NCI-H2196 (cell line): ENCODE data around the gene NR5A1.

Source experiments
- DNase-seq: peaks from one replicate; lab custom pipeline; 2025; ENCODE audit not compliant: unreplicated experiment; lab: John Stamatoyannopoulos, UW

Gene NR5A1

DNA sequence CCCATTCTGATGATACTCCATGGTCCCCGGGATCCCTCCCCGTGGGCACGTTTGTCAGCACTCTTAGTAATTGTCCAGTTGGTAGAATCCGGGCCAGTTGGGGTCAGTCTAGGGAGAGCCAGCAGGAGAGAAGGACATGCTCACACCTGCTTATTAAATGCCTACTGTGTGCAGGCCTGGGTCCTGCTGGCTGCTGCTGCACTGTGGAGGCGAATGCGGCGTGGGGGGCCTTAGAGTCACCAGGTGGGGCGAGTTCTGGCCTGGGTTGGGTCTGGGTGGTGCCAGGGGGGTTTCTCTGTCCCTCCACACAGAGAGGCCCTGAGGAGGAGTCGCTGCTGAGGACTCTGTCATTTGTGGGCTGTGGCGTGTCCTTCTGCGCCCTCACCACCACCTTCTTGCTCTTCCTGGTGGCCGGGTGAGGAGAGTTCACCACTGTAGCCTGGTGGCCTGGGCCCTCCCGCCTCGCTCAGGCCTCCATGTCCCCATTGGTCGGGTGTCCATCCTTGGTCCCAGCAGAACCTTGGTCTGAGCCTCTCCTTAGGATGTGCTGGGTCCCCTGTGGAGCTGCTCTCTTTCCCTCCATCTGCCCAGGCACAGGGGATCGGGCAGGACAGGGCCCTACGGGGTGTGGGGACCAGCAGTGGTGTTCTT is 39.7 kb downstream of the NR5A1 start:
- no peak for DNase-seq

DNA sequence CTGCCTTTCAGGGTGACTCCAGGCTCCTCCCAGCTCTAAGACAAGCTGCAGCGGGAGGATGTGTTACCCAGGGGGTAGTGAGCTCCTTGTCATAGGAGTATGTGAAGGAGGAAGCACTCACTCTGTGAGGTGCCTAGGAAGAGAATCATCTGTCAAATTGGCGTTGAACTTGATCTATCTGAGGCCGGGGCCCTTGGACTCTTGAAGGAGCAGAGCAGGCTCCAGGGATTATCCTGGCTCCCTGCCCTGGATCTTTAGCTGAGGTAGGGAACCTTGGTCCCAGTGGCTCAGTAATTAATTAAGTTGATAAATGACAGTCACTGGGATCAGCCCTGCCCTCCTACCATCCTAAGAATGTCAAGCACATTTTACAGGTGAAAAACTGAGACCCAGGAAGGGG is 41.5 kb downstream of the NR5A1 start:
- DNase-seq = no peak

DNA sequence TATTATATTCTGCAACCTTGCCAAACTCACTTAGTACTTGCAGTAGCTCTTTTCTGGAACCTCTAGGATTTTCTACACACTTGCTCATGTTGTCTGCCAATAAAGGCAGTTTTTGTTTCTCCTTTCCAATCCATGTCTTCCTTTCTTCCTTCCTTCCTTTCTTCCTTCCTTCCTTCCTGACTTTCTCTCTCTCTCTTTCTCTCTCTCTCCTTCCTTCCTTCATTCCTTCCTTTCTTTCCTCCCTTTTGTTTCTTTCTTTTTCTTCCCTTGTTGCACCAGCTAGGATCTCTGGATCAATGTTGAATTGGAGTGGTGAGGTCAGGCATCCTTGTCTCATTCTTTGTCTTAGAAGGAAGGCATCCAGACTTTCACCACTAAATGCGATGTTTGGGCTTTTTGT is 44.5 kb downstream of the NR5A1 start:
- no peak for DNase-seq

DNA sequence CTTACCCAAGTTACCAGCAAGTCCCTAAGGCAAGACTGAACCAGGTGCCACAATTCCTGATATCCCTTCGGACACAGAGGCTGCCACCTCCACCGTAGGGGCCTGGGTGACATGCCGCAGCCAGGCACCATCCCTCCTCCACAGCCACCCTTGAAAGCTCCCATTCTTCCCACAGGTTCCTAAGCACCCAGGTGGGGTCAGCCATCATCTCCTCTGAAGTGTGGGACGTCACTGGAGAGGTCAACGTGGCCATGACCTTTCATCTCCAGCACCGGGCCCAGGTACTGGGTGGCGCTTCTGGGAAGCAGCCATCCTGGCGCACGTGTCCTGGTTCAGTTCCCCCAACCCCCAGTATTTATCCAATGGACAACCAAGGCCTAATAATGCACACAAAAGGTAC is 48.8 kb downstream of the NR5A1 start:
- no peak for DNase-seq

DNA sequence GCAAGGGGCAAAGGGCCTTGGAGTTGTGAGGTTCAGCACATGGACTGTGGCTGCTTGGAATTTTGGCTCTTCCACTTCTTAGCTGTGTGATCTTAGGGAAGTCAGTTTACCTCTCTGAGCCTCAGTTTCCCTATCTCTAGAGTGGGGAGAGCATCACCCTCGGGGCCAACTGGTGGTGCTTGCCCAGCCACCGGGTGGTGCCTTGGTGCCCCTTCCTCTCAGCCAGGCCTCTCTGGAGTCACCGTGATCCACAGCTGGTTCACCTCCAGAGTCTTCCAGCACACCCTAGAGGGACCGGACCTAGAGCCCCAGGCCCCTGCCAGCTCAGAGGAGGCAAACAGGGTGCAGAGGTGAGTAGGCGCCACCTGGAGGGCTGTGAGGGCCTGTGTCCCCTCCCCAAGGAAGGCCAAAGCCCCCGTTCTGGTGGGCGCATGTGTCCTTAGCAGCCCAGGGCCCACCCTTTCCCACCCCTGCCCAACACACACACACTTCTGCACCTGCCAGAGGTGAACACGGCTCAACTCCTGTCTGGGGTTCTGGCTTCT is 49.2 kb downstream of the NR5A1 start:
- no peak for DNase-seq

DNA sequence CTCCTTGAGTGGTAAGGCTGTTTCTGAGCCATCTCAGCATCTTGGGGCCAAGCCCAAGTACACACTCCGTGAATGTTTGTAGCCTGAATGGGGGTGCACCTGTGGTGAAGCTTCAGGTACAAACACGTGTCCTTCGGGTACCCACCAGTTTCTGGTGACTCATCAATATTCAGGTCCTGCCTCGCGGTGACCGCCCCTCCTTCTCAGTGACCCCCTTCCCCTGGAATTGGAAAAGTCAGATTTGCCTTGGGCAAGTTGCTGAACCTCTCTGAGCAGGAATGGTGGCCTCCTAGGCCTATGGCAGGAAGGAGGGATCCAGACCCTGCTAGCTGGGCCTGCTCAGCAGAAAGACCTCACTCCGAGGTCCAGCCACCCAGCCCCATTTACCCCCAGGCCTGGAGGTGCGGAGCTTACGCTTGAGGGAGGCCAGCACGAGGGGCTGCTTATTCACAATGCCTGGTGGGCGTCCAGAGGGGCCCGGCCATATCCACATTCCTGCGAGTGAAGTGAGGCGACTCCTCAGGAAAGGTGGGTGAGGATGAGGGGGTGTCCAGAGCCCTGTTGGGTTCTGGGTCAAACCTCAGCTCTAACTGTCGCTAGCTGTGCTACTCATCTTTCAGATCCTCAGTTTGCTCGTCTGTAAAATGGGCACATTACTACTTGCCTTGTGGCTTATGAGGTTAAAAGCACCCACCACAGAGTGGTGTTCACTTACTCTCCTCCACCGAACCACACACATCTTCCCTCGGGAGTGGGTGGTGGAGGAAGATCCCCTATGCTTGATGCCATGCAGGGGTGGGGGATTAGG is 49.9 kb downstream of the NR5A1 start:
- DNase-seq = no peak

DNA sequence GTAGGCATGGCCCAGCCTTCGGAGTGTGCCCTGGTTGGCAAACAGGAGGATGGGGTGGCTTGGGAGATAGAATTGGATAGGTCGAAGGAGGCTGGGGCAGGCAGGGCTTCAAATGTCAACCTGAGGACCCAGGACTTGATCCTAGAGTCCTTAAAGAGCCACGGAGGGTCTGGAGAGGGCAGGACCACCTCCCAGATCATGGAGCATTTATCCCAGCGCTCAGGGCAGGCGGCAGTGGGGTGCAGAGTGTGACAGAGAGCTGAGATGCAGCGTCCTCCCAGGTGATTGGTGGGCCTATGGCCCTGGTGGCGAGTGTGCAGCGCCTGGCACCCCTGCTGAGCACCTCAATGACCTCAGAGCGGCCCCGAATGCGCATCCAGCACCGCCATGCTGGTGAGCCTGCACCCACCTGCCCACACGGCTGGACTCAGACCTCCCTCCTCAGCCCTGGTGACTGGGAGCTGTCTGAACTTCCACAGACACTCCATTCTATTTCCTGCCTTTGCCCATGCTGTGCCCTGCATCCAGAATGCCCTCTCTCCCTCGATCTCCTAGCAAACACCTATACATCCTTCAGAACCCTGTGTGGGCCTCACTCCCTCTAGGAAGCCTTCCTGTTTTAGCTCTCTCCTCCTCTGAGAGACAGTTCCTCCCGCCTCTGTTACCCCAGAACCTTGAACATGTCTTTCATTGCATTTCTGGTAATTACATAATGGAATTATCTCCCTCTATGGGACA is 50.7 kb downstream of the NR5A1 start:
- no peak for DNase-seq

DNA sequence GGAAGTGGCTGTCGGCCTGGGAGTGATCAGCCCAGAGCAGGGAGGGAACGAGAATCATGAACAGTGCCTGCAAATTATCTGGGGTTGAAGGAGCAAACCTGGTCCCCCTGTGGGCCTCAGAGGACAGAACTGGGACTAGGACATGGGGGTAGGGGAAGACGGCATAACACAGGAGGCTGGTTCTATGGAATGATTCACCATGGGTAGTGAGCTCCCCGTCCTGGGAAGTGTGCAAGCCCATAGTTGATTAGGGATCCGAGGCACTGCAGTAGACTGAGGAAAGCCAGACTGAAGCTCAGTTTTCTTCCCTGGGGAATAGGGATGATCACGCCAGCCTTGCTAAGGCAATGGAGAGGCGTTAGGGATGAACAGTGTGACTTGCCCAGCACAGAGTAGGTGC is 51.4 kb downstream of the NR5A1 start:
- DNase-seq = no peak

DNA sequence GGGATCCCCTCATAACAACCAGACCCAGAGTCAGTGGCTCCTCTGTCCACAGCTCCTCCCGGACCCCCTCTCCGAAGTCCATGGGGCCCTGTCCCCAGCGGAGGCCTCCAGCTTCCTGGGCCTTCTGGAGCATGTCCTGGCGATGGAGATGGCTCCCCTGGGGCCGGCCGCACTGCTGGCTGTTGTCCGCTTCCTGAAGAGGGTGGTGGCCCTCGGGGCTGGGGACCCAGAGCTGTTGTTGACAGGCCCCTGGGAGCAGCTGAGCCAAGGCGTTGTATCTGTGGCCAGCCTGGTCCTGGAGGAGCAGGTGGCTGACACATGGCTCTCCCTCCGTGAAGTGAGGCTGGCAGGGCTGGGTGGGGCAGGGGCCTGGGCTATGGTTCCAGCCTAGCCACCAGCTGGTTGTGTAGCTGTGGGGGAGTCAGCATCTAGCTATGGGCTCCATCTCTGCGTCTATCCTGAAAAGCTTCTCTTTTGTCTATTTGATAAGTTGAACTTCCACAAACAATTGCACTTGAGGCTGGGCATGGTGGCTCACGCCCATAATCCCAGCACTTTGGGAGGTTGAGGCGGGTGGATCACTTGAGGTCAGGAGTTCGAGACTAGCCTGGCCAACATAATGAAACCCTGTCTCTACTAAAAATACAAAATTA is 52.3 kb downstream of the NR5A1 start:
- DNase-seq = no peak

DNA sequence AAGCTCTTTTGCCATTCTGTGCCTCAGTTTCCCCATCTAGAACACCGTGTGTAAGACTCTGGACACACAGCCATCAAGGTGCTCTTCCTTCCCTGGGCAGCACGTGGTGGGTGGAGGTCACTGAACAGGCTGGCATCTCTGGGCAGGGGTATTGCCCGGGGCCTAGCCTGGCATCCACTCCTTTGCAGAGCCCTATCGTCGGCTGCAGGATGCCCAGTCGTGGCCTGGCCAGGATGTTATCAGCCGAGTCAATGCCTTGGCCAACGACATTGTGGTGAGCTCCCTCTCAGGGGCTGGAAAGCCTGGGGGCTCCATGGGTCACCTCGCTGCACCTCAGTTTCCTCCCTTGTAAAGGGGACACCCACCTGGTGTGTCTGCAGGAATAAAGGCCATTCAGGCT is 52.9 kb downstream of the NR5A1 start:
- DNase-seq = no peak

DNA sequence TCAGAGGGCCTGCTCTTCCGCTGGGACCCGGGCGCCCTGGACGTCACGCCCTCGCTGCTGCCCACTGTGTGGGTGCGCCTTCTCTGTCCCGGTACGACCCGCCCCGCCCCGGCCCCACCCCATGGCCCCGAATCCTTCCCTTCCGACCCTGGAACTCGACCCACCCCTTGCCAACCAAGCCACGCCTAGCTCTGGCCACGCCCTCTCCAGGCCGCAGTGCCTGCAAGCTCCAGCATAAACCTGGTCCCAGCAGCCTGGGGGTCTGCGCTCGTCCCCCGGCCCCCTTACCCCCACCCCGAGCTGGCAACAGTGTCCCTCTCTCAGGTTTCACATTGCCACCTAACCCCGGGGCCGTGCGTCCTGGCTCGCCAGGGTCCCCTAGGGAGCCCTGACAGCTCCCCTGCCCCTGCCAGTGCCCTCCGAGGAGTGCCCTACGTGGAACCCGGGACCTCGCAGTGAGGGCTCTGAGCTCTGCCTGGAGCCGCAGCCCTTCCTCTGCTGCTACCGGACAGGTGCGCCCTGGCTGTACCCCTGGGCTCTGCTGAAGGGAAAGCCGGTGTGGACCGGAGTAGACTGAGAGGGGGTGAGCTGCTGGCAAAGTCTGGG is 53.5 kb downstream of the NR5A1 start:
- DNase-seq = no peak

DNA sequence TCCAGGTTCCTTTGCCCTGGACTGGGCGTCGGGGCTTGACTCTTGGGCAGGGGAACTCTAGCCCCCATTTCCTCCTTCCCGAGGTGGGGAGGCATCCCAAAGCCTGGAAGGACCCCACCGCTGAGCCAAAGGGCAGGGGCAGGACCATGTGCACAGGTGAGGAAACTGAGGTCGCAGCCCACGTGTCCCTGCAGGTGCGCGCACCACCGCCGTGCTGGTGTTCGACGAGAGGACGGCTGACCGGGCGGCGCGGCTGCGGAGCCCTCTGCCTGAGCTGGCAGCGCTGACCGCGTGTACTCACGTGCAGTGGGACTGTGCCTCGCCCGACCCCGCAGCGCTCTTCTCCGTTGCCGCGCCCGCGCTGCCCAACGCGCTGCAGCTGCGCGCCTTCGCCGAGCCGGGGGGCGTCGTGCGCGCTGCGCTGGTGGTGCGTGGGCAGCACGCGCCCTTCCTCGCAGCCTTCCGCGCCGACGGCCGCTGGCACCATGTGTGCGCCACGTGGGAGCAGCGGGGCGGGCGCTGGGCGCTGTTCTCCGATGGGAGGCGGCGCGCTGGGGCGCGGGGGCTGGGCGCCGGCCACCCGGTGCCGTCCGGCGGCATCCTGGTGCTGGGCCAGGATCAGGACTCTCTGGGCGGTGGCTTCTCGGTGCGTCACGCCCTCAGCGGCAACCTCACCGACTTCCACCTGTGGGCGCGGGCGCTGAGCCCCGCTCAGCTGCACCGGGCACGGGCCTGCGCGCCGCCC is 54.2 kb downstream of the NR5A1 start:
- no peak for DNase-seq

DNA sequence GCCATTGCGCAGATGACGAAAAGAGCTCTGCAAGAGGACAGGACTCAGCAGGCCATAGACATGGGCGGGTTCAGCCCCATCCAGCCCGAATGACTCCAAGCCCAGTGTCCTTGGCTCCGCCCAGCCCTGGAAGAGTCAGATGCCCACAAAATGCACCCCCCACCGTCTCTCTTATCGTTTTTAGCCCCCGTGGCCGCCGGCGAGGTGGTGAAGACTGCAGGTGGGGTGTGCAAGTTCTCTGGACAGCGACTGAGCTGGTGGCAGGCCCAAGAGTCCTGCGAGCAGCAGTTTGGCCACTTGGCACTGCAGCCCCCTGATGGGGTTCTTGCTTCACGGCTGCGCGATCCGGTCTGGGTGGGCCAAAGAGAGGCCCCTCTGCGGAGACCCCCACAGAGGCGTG is 54.9 kb downstream of the NR5A1 start:
- no peak for DNase-seq

DNA sequence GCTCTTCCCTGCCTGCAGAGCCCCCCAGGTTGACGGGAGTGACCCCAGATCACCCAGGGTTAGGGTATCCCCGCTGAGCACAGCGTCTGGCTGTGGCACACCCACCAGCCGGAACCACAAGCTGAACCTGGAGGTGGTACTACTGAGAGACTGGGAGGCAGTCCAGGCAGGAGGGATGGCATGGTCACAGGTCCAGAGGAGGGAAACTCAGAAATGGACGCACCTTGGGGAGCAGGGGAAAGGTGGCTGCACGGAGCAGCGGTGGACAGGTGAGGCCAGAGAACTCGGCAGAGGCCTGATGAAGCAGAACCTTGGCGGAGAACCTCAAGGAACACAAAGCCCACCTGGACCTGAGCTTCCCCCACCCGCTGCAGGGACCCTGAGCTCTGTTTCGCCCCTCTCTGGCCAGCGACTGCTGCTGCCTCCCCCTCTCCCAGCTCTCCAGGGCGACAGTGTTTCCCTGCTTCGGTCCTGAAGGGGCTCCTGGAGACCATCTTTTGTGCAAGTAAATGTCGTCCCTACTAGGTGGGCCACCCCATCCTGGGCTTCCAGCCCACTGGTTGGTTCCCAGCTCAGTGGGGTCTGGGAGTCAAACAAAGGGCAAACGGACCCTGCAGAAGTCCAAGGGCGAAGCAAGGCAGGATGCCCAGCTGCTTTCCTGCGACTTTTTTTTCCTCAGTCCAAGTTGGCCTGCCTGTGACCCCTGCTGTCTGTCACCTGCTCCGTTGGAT is 56.1 kb downstream of the NR5A1 start:
- DNase-seq = no peak

DNA sequence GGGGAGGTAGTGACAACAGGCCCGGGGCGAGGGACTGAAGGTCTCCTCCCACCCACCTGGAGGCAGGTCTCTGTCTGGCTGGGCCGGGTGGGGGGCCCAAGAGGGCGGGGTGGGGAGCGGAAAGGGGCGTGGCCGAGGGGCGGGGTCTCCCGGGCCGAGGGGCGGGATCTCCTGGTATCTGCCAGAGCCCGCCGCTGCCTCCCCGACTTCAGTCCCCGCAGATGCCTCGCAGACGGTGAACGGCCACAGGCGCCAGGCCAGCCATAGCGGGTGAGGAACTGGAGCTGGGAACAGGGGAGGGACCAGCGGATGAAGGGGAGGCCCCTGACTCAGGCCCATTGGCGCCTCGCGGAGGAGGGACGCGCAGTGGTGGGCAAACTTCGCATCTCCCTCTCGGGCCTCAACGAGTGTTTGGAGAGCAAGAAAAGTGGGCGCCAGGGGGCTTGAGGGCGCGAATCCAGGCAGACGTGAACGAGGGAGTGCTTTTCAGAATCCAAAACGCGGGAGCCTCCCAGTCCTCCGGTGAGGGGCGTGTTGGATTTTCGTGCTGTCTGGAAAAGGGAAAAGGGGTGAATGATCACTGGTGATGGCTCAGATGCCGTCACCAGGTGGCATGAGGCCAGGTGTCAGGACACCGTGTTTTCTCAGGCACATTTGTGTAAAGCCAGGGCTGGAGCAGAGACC is 56.8 kb downstream of the NR5A1 start, which contains the start of gene ADGRD2:
Gene ADGRD2 (plus strand): TSS at position 211 of the 684 bp plus-strand sequence. CDS start 1,216 bp downstream, outside the sequence.
- DNase-seq = no peak

DNA sequence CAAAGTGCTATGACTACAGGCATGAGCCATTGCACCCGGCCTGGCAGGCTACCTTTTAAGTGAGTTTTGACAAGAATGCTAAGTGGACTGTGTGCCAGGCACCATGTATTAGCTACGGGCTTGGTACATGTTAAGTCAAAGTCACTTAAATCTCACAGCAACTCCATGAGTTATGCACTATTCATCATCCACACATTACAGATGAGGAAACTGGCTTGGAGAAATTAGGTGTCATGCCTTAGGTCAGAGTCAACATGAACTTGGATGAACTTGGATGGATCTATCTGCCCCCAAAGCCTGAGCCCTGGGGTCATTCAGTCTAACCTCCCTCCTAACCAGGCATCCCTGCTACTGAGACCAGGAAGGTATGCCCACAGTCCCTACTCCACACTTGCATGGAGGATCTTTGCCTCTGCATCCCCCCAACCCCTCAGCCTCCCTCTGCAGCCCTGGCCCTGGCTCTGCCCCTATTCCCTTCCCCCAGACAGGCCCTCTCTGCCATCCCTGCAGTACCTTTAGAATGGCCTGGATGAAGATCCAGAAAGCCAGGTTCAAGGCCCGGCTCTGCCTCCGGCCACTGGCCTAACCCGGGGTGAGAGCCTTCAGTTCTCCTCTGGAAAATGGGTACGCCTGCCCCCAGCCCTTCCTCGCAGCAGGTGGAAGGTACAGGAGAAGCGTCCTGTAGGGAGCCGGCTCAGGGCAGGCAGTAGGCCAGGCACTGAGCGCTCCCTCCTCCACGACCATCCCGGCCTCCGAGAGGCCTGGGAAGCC is 57.6 kb downstream of the NR5A1 start:
- DNase-seq = no peak

DNA sequence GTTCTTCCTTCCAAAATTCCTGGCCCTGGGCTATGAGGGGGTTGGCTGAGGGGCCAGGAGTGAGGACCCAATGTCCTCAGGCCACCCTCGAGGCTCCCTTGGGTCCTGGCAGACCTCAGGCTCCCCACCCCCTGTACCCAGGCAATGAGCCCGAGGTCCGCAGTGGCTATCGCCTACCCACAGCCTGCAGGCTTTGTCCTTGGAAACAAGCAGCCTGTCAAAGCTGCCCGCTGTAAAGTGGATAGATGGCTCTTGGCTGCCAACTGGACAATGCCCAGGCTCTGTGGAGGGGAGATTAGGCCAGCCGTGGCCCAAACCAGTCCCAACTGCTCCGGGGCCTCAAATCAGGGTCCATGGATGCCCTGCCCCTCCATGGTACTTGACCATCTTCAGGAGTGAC is 59.2 kb downstream of the NR5A1 start:
- DNase-seq = no peak

DNA sequence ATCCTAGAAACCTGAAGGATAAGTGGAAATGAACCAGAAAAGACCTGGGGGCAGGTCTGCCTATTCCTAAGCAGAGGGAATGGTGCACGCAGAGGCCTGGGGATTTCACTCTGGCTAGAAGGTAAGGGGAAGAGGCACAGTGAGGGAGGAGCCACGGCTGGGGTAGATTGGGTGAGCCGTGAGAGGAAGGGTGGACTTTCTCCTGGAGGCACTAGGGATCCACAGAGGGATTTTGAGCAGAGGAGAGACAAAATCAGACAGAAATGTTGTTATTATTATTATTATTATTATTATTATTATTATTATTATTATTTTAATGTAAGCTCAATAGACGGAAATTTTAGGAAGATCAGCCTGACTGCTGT is 59.9 kb downstream of the NR5A1 start:
- DNase-seq = no peak
